Measurements from ENCODE around the gene PALLD.

GRCh38 chr4:168955674-168956073, 458.8 kb downstream of the PALLD start:
- TF ChIP-seq CTCF (IDR thresholded peaks at IDR 0.05; ENCODE audit: control extremely low read depth in 1 of 3, insufficient read depth in 1 of 3, low read depth in 1 of 3, low read length in 3 of 3) (no peak), POLR2A (IDR thresholded peaks at IDR 0.05; ENCODE audit: control extremely low read depth in 1 of 2, low read depth in 2 of 2, low read length in 2 of 2) (no peak), USF2 (IDR thresholded peaks at IDR 0.05; ENCODE audit: low read length) (no peak), ATF2 (IDR thresholded peaks at IDR 0.05; ENCODE audit: low read length) (no peak), TEAD4 (IDR thresholded peaks at IDR 0.05; ENCODE audit: low read depth, low read length) (no peak), SP4 (IDR thresholded peaks at IDR 0.05; ENCODE audit: low read length) (no peak), POLR2AphosphoS5 (IDR thresholded peaks at IDR 0.05; ENCODE audit: low read depth, low read length) (no peak)

All from H1 (cell line).